Testis (tissue), 2 donors: ENCODE measurements around the gene ZNF423.

ENCODE experiments used
- CTCF ChIP-seq, 3 experiments: fragments of 450-650 bp in 2 of 3; fragments of 200-600 bp in 1 of 3; sonication (generic) in 1 of 3; IDR thresholded peaks; one replicate each; pipeline ENCODE4 v1.5.1; 2016 to 2019; ENCODE audit warnings: antibody characterized with exemption in 3 of 3, mild to moderate bottlenecking in 2 of 3, moderate library complexity in 1 of 3
- POLR2A ChIP-seq: fragments of 450-650 bp; IDR thresholded peaks from one replicate; pipeline ENCODE4 v1.6.1; 2017; ENCODE audit warnings: antibody characterized with exemption, mild to moderate bottlenecking, moderate library complexity

- TF ChIP-seq POLR2A, result no peak
- TF ChIP-seq CTCF (IDR thresholded peaks at IDR 0.05), result no peak
These were observed 181.5 kb downstream of the ZNF423 start for GRCh38 chr16:49674351-49674851.
